ENCODE results near the gene OPTN. TPM values are rescaled to one million over a fixed set of nuclear protein-coding genes. Genes with fewer than 3 reads are reported as not detected.
A peak's percentile ranks its signal among the peaks of the same experiment; 100 is the strongest.

OPTN gene
- total RNA-seq, 4 donors from 2014 or later: 64.4 to 93.6 (median 79.6) TPM

GRCh38 chr10:13068484-13068883 lies 31.5 kb upstream of the OPTN start:
- intact Hi-C loops (cut with DNase I): no loop called here
- H3K27ac ChIP-seq (replicated peaks in 1 of 4): no peak overlapping the region
- 90% methylated on average over 2 of the region's 2 CpGs for WGBS

GRCh38 chr10:13072339-13072738 lies 27.6 kb upstream of the OPTN start:
- TF ChIP-seq POLR2A (IDR thresholded peaks at IDR 0.05; ENCODE audit: low read depth) (no peak), EP300 (IDR thresholded peaks at IDR 0.05) (no peak), POLR2AphosphoS5 (IDR thresholded peaks at IDR 0.05) (no peak), CTCF (IDR thresholded peaks at IDR 0.05) (no peak)
- intact Hi-C loops (cut with DNase I): loop anchor here (5.0 to 10.0 kb wide), 2 partner anchors 175 to 288 kb away; no protein-coding TSS in a partner anchor
- H3K4me1 ChIP-seq: peaks cover 0 to 9% (median 5%) of the 10 kb centered on the region in 4 donors
- peaks cover 0 to 4% (median 0%) of the 10 kb centered on the region in 4 donors for H3K27me3 ChIP-seq
- no peak for DNase-seq (ENCODE audit: extremely low spot score)
- 94% methylated on average over 3 of the region's 3 CpGs for WGBS
- H3K27ac ChIP-seq (replicated peaks in 1 of 4): no peak overlapping the region
- no peak overlapping the region for H3K4me3 ChIP-seq
- no peaks in the 10 kb centered on the region for H3K36me3 ChIP-seq
- H3K9me3 ChIP-seq: no peaks in the 10 kb centered on the region

More at GRCh38 chr10:13068484-13068883, 31.5 kb upstream of the OPTN start:
- H3K4me3 ChIP-seq: no peak overlapping the region
- DNase-seq (ENCODE audit: extremely low spot score): no peak
- no peaks in the 10 kb centered on the region for H3K27me3 ChIP-seq
- no peak for TF ChIP-seq EP300 (IDR thresholded peaks at IDR 0.05)
- H3K9me3 ChIP-seq: no peaks in the 10 kb centered on the region
- H3K4me1 ChIP-seq: no peaks in the 10 kb centered on the region
- no peaks in the 10 kb centered on the region for H3K36me3 ChIP-seq

GRCh38 chr10:13074563-13075451 lies 25.2 kb upstream of the OPTN start:
- Histone ChIP-seq H3K4me3 (no peak overlapping the region), H3K4me1 (peaks cover 0 to 9% (median 5%) of the 10 kb centered on the region in 4 donors), H3K27ac (replicated peaks in 1 of 4) (no peak overlapping the region), H3K36me3 (no peaks in the 10 kb centered on the region), H3K27me3 (peaks cover 0 to 4% (median 0%) of the 10 kb centered on the region in 4 donors), H3K9me3 (peaks cover 0 to 15% (median 11%) of the 10 kb centered on the region in 4 donors)
- intact Hi-C loops (cut with DNase I): loop anchor here (5.0 to 10.0 kb wide), 3 partner anchors 178 to 358 kb away; no protein-coding TSS in a partner anchor
- no peak for DNase-seq (ENCODE audit: extremely low spot score)
- WGBS: 26% methylated on average over 18 of the region's 18 CpGs
- TF ChIP-seq POLR2A (IDR thresholded peaks at IDR 0.05; ENCODE audit: low read depth) (no peak), CTCF (IDR thresholded peaks at IDR 0.05) (peak; percentile 62 to 85 (median 79)), POLR2AphosphoS5 (IDR thresholded peaks at IDR 0.05) (no peak)

GRCh38 chr10:13078912-13079775 lies 20.8 kb upstream of the OPTN start:
- TF ChIP-seq CTCF (IDR thresholded peaks at IDR 0.05) (no peak), POLR2A (IDR thresholded peaks at IDR 0.05; ENCODE audit: low read depth) (no peak), EP300 (IDR thresholded peaks at IDR 0.05) (no peak), POLR2AphosphoS5 (IDR thresholded peaks at IDR 0.05) (no peak)
- peaks cover 0 to 9% (median 5%) of the 10 kb centered on the region in 4 donors for H3K4me1 ChIP-seq
- intact Hi-C loops (cut with DNase I): loop anchor here (5.0 to 10.0 kb wide), 2 partner anchors 294 to 362 kb away; no protein-coding TSS in a partner anchor
- no peak overlapping the region for H3K27ac ChIP-seq (replicated peaks in 1 of 4)
- 89% methylated on average over 16 of the region's 16 CpGs for WGBS
- no peaks in the 10 kb centered on the region for H3K36me3 ChIP-seq
- H3K27me3 ChIP-seq: peaks cover 0 to 4% (median 0%) of the 10 kb centered on the region in 4 donors
- H3K9me3 ChIP-seq: peaks cover 0 to 40% (median 36%) of the 10 kb centered on the region in 4 donors
- no peak for DNase-seq (ENCODE audit: extremely low spot score)
- no peak overlapping the region for H3K4me3 ChIP-seq

GRCh38 chr10:13079776-13080050 lies 20.2 kb upstream of the OPTN start:
- H3K27ac ChIP-seq (replicated peaks in 1 of 4): no peak overlapping the region
- H3K27me3 ChIP-seq: no peaks in the 10 kb centered on the region
- DNase-seq (ENCODE audit: extremely low spot score): no peak
- H3K4me1 ChIP-seq: peaks cover 0 to 6% (median 2%) of the 10 kb centered on the region in 4 donors
- WGBS: 24% methylated on average over 2 of the region's 2 CpGs
- peaks cover 0 to 46% (median 42%) of the 10 kb centered on the region in 4 donors for H3K9me3 ChIP-seq
- H3K4me3 ChIP-seq: no peak overlapping the region
- TF ChIP-seq POLR2A (IDR thresholded peaks at IDR 0.05; ENCODE audit: low read depth) (no peak), CTCF (IDR thresholded peaks at IDR 0.05) (no peak), EP300 (IDR thresholded peaks at IDR 0.05) (no peak), POLR2AphosphoS5 (IDR thresholded peaks at IDR 0.05) (no peak)
- no peaks in the 10 kb centered on the region for H3K36me3 ChIP-seq
- intact Hi-C loops (cut with DNase I): loop anchor here (5.0 to 10.0 kb wide), 2 partner anchors 295 to 362 kb away; no protein-coding TSS in a partner anchor

Data from esophagus muscularis mucosa (tissue), 4 donors.